K562 (cell line): ENCODE results near the gene HMOX1. TPM values are rescaled to one million over a fixed set of nuclear protein-coding genes. Genes with fewer than 3 reads are reported as not detected.

Experiments
- CEBPB ChIP-seq: fragments of 450-650 bp; IDR thresholded peaks from 2 replicates; pipeline ENCODE4 v1.6.1; 2016; ENCODE audit warnings: missing genetic modification characterization, missing compliant biosample characterization
- DDX20 ChIP-seq: fragments of 450-650 bp; IDR thresholded peaks from 2 replicates; pipeline ENCODE4 v1.6.1; 2016; ENCODE audit warnings: missing genetic modification characterization, low read depth, mild to moderate bottlenecking, missing compliant biosample characterization, moderate library complexity
- ELF1 ChIP-seq: fragments of 200-800 bp; sonication (Bioruptor generic); IDR thresholded peaks from 2 replicates; pipeline ENCODE4 v1.6.1; 2016; ENCODE audit warnings: missing genetic modification characterization, missing compliant biosample characterization
- ERF ChIP-seq: fragments of 450-650 bp; formaldehyde crosslinking; IDR thresholded peaks from 2 replicates; pipeline ENCODE4 v1.4.0; 2020; ENCODE audit warnings: mild to moderate bottlenecking, mixed read lengths
- HNRNPLL ChIP-seq: fragments of 200-400 bp; formaldehyde crosslinking; IDR thresholded peaks from 2 replicates; pipeline ENCODE4 v1.6.1; 2017; ENCODE audit warnings: low read length, low read depth, mild to moderate bottlenecking; ENCODE audit not compliant: poor library complexity, severe bottlenecking
- IRF1 ChIP-seq: sonication (generic); formaldehyde crosslinking; IDR thresholded peaks from 2 replicates; pipeline ENCODE4 v1.8.0; 2022; ENCODE audit warnings: missing genetic modification reagents, mild to moderate bottlenecking, borderline replicate concordance
- KLF13 ChIP-seq: fragments of 450-650 bp; IDR thresholded peaks from 2 replicates; pipeline ENCODE4 v1.6.1; 2016; ENCODE audit warnings: missing genetic modification characterization, low read depth, mild to moderate bottlenecking, missing compliant biosample characterization, moderate library complexity, borderline replicate concordance
- NEUROD1 ChIP-seq: fragments of 150-350 bp; IDR thresholded peaks from 2 replicates; pipeline ENCODE4 v1.6.1; 2014; ENCODE audit warnings: borderline replicate concordance, low read length, low read depth; ENCODE audit not compliant: partially characterized antibody
- NUFIP1 ChIP-seq: fragments of 450-650 bp; IDR thresholded peaks from 2 replicates; pipeline ENCODE4 v1.6.1; 2018; ENCODE audit not compliant: partially characterized antibody
- PHTF2 ChIP-seq: fragments of 250-450 bp; sonication (Bioruptor Pico); IDR thresholded peaks from 2 replicates; pipeline ENCODE4 v1.5.0; 2021; ENCODE audit warnings: mild to moderate bottlenecking
- POLR2G ChIP-seq: fragments of 200-400 bp; formaldehyde crosslinking; IDR thresholded peaks from 2 replicates; pipeline ENCODE4 v1.6.1; 2017; ENCODE audit warnings: low read depth, mild to moderate bottlenecking, antibody characterized with exemption, low read length, moderate library complexity
- PRMT5 ChIP-seq: sonication (generic); formaldehyde crosslinking; IDR thresholded peaks from 2 replicates; pipeline ENCODE4 v1.5.0; 2020; ENCODE audit warnings: missing genetic modification reagents
- RB1 ChIP-seq: fragments of 450-650 bp; IDR thresholded peaks from 2 replicates; pipeline ENCODE4 v1.6.1; 2017; ENCODE audit warnings: low read depth, mild to moderate bottlenecking
- RBM25 ChIP-seq: fragments of 200-400 bp; formaldehyde crosslinking; IDR thresholded peaks from 2 replicates; pipeline ENCODE4 v1.6.1; 2018; ENCODE audit warnings: low read length, low read depth, moderate library complexity; ENCODE audit not compliant: severe bottlenecking
- RFX5 ChIP-seq: IDR thresholded peaks from 2 replicates; pipeline ENCODE4 v1.6.1; 2011; ENCODE audit warnings: low read depth, mild to moderate bottlenecking, improper control_type of control experiment, low read length
- SP1 ChIP-seq: sonication (generic); formaldehyde crosslinking; IDR thresholded peaks from 2 replicates; pipeline ENCODE4 v1.8.1; 2022; ENCODE audit warnings: mild to moderate bottlenecking, missing genetic modification reagents
- TEAD2 ChIP-seq: fragments of 450-650 bp; IDR thresholded peaks from 2 replicates; pipeline ENCODE4 v1.6.1; 2016; ENCODE audit warnings: missing genetic modification characterization, control low read depth, missing compliant biosample characterization
- TEAD4 ChIP-seq, 2 experiments: sonication (generic) in 1 of 2; formaldehyde crosslinking in 1 of 2; IDR thresholded peaks; 2 replicates each; pipeline versions ENCODE4 v1.6.1 to v1.8.0; 2012 to 2022; ENCODE audit warnings: borderline replicate concordance in 1 of 2, inconsistent platforms in 1 of 2, low read length in 1 of 2, mild to moderate bottlenecking in 1 of 2, missing genetic modification reagents in 1 of 2
- ZBTB9 ChIP-seq: fragments of 450-650 bp; formaldehyde crosslinking; IDR thresholded peaks from 2 replicates; pipeline ENCODE4 v1.4.0; 2020; ENCODE audit warnings: mild to moderate bottlenecking, moderate library complexity
- ZC3H8 ChIP-seq: fragments of 450-650 bp; IDR thresholded peaks from 2 replicates; pipeline ENCODE4 v1.6.1; 2017
- ZNF12 ChIP-seq: sonication (generic); formaldehyde crosslinking; IDR thresholded peaks from 2 replicates; pipeline ENCODE4 v1.4.0; 2020; ENCODE audit warnings: mild to moderate bottlenecking, missing genetic modification reagents
- polyA plus RNA-seq, 8 experiments: library from polyadenylated mRNA; depleted of rRNA in 4 of 8; stranded (reverse) in 5 of 8; unstranded in 3 of 8; fragments of >200 nt; fragmentation: Nextera tagmentation in 2 of 8; fragmentation: Illumina TruSeq in 1 of 8; extraction: Ambion mirVana in 2 of 8; extraction: Trizol in 1 of 8; gene quantifications; 2 replicates each; pipeline versions ENCODE4 v1.2.1 to v1.2.3, GENCODE V29; 2011 to 2014; ENCODE audit warnings: inconsistent platforms in 1 of 8, missing spikeins in 1 of 8
- total RNA-seq, 7 experiments: library from RNA; depleted of rRNA in 6 of 7; stranded (reverse); fragments of >200 nt in 6 of 7; fragmentation: Illumina TruSeq in 2 of 7; extraction: Trizol in 2 of 7; gene quantifications; 2 replicates each; pipeline versions ENCODE4 v1.2.1 to v1.2.3, GENCODE V29; 2011 to 2021; ENCODE audit warnings: low replicate concordance in 1 of 7
- TF ChIP-seq, protein P1 (sequence below): fragments of 250-450 bp; sonication (Bioruptor Pico); IDR thresholded peaks from 2 replicates; pipeline ENCODE4 v1.8.0; 2021; ENCODE audit warnings: mild to moderate bottlenecking, moderate library complexity
- TF ChIP-seq, protein P2 (sequence below), 2 experiments: fragments of 450-650 bp in 1 of 2; sonication (generic) in 1 of 2; formaldehyde crosslinking in 1 of 2; IDR thresholded peaks in 1 of 2; conservative IDR thresholded peaks in 1 of 2; 2 replicates each; pipeline versions ENCODE4 v1.6.1 to v1.8.1; 2016 to 2023; ENCODE audit warnings: mild to moderate bottlenecking in 2 of 2, moderate library complexity in 2 of 2, inconsistent platforms in 1 of 2, missing genetic modification reagents in 1 of 2

HMOX1 gene
- total and polyA plus RNA-seq, 9 of the 15 experiments (the other 6 are each of a cell fraction or from before 2014, with no cell fraction given) = not detected

- TF ChIP-seq ZC3H8 (no peak), SP1 (no peak), RBM25 (no peak), POLR2G (peak; percentile 56), IRF1 (CRISPR knock-in tag) (no peak), KLF13 (tag) (peak; percentile 82), TEAD4 (IDR thresholded peaks at IDR 0.05; ENCODE audit: low read length) (peak; percentile 58; the same call in 1 of the 2 replicates), TEAD4 (CRISPR knock-in tag; IDR thresholded peaks at IDR 0.05; ENCODE audit: borderline replicate concordance) (no peak), CEBPB (tag) (peak; percentile 95), ERF (no peak), ZNF12 (CRISPR knock-in tag) (no peak), NUFIP1 (peak; percentile 49), DDX20 (no peak), ELF1 (peak; percentile 76), RFX5 (no peak), HNRNPLL (no peak), RB1 (peak; percentile 73; the same call in 1 of the 2 replicates), TEAD2 (tag) (0 out of 2 replicates have a peak, but pooled peaks have one; percentile 2), ZBTB9 (CRISPR knock-in tag) (peak; percentile 51; the same call in 1 of the 2 replicates), PRMT5 (no peak), PHTF2 (CRISPR knock-in tag) (no peak), NEUROD1 (peak; percentile 66)
- TF ChIP-seq, protein P1, sequence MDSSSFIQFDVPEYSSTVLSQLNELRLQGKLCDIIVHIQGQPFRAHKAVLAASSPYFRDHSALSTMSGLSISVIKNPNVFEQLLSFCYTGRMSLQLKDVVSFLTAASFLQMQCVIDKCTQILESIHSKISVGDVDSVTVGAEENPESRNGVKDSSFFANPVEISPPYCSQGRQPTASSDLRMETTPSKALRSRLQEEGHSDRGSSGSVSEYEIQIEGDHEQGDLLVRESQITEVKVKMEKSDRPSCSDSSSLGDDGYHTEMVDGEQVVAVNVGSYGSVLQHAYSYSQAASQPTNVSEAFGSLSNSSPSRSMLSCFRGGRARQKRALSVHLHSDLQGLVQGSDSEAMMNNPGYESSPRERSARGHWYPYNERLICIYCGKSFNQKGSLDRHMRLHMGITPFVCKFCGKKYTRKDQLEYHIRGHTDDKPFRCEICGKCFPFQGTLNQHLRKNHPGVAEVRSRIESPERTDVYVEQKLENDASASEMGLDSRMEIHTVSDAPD (CRISPR knock-in tag) = no peak
- TF ChIP-seq, protein P2, sequence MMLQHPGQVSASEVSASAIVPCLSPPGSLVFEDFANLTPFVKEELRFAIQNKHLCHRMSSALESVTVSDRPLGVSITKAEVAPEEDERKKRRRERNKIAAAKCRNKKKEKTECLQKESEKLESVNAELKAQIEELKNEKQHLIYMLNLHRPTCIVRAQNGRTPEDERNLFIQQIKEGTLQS (IDR thresholded peaks at IDR 0.05) = peak; percentile 97
- TF ChIP-seq, protein P2 (CRISPR knock-in tag; conservative IDR thresholded peaks at IDR 0.05) = no peak; the same call in 1 of the 2 replicates
Observed at GRCh38 chr22:35376728-35377472, 4.0 kb upstream of the HMOX1 start (continued).
